Measurements from ENCODE around the gene AGPAT2.

Gene AGPAT2

DNA sequence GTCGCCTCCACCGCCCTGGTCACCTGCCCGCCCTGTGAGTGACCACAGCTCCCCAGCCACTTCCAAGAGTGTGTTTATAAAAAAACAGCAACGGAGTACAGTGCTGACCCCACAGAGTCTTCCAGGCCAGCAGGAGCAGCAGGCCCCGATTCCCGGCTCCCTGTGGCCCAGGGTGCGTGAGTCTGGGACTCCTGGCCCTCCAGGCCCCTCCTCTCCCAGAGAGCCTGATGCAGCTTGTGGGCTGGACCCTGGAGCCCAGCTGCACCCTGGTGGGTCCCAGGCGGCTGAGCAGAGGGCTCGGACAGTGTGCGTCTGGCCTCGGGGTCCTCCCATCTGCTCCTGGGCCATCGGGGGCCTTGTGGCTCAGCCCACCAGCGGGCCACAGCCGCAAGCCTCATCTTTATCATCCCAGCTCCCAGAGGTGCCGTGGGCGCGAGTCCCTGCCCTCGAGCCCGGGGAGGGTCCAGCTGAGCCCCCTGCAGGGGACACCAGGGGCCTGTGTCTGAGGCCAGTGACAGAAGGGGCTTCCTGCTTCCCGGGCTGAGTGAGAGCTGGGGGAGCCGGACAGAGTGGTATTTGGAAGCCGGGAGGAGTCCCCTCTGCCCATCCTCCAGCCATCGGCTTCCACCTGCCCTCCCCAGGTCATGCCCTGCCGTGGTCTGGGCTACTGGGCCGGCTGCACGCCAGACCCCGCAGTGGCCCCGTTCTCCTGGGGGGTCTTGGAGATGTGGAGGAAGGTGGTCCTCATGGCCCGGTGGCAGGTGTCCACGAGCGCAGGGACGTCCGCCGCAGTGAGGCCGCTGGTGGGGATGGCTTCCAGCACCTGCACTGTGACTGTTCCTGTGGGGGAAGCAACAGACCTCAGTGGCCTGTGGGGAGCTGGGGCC, 13.9 kb downstream of the AGPAT2 start:
- no peak for DNase-seq (ENCODE audit: low read depth)

DNA sequence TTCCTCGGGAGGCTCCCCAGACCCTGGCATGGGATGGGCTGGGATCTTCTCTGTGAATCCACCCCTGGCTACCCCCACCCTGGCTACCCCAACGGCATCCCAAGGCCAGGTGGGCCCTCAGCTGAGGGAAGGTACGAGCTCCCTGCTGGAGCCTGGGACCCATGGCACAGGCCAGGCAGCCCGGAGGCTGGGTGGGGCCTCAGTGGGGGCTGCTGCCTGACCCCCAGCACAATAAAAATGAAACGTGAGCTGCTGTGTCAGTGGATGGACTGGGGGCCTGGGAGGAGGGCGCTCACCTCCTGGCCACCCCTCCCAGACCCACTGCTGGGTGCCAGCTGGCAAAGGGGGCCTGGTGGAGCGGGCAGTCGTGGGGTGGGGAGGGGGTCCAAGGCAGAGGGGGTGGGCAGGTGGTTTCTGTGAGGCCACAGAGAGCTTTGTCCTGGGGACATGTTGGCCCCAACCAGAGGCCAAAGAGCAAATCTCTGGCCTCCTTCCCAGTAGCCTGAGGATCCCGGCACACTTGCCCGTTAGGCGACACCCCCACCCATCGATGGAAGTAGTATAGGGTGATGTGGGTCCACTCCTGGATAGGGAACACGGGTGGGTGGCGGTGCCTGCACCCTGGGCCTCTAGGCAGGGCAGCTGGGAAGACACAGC, 14.7 kb downstream of the AGPAT2 start:
- DNase-seq (ENCODE audit: low read depth) = no peak

- no peak for DNase-seq (ENCODE audit: low read depth)
These were observed 15.4 kb downstream of the AGPAT2 start for GRCh38 chr9:136671646-136672430.

DNA sequence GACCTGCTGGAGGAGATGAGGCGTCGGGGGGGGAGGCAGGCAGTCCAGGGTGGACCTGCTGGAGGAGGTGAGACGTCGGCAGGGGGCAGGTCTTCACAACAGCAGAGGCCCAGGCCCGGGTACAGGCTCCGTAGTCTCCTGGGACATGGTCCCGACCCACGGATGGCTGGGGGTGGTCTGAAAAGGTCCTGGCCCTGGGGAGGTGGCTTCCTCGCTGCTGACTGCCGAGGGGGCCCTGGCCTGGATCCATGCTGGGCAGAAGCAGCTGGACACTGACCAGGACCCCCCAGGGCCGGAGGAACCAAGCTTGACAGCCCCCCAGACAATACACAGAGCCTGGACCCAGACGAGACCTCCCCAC, 16.0 kb downstream of the AGPAT2 start:
- no peak for DNase-seq (ENCODE audit: low read depth)

GRCh38 chr9:136670576-136671253, 16.5 kb downstream of the AGPAT2 start:
- no peak for DNase-seq (ENCODE audit: low read depth)

DNA sequence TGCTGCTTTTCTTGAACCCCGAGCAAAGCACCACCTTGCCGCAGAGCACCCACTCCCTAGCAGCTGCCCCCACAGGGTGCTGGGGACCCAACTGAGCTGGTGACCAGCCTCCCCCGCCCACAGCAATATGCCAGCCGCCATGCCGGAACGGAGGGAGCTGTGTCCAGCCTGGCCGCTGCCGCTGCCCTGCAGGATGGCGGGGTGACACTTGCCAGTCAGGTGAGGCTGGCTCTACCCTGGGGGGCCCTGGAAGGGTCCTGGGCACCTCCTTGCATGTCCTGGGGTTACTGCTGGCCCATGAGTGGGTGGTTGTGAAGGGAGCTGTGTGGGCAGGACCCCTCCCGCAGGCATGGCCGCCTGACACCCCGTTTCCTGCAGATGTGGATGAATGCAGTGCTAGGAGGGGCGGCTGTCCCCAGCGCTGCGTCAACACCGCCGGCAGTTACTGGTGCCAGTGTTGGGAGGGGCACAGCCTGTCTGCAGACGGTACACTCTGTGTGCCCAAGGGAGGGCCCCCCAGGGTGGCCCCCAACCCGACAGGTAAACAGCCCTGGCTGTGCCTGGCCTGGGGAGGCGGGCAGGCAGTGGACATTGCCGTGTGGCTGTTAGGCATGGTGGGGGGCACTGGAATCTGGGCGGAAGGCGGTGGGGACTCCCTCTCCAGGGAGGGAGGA, 17.3 kb downstream of the AGPAT2 start:
- no peak for DNase-seq (ENCODE audit: low read depth)

GRCh38 chr9:136668983-136669790, 18.1 kb downstream of the AGPAT2 start:
- DNase-seq (ENCODE audit: low read depth) = no peak

DNA sequence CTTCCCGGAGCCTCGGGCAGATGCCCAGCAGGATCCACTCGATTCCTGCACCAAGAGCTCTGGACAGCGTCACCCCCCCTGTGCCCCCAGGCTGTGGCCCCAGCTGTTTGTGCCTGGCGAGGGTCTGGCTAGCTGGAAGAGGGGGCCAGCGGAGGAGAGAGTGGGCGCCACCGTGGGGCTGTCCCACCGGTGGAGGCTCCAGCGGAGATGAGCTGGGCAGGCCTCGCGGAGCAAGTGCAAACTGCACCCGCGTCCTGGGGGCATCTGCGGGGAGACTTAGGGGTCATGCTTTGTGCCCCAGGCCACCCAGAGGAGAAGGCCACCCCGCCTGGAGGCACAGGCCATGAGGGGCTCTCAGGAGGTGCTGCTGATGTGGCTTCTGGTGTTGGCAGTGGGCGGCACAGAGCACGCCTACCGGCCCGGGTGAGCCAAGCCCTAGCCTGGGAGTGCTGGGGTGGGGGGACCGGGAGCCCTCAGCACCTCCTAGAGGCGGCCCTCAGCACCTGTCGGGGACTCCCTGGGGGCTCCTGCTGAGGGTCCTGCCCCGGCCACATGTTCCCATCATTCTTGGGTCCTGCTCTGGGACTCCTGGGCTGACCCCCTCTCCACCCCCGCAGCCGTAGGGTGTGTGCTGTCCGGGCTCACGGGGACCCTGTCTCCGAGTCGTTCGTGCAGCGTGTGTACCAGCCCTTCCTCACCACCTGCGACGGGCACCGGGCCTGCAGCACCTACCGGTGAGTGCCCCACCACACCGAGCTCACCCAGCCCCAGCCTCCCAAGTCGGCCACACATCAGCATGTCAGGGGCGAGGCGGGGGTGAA, 19.1 kb downstream of the AGPAT2 start:
- DNase-seq (ENCODE audit: low read depth) = no peak

DNA sequence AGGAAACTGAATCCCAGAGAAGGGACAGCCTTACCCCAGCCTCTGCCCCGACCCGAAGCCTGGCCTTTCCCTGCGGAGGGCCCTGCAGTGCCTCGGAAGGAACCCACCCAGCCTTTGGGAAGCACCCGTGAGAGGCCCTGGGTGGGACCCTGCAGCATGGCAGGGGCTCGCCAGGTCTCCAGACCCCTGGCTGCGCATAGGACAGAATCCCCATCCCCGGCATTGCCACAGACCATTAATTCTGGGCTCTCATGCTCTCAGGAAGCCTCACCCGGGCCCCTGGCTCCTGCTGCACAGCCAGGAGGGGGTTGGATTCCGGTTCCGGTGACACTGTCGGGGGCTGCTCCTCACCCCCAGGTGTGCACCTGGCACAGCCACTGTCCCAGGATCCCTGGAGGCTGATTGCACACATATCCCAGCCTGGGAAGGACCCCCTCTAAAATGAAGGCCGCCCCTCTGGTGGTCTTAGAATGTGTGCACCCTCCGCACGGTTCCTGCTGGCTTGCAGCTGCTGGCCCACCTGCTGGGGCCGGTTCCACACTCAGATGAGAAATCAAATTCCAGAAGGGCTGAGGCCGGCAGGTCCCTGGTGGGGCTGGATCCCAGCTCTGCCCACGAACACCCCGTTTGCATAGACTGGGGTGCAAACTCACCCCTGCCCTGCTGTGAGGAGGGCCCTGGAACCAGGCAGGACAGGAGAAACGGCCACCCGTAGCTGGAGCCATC, 19.9 kb downstream of the AGPAT2 start:
- DNase-seq (ENCODE audit: low read depth) = no peak

GRCh38 chr9:136666372-136667213, 20.7 kb downstream of the AGPAT2 start:
- no peak for DNase-seq (ENCODE audit: low read depth)

DNA sequence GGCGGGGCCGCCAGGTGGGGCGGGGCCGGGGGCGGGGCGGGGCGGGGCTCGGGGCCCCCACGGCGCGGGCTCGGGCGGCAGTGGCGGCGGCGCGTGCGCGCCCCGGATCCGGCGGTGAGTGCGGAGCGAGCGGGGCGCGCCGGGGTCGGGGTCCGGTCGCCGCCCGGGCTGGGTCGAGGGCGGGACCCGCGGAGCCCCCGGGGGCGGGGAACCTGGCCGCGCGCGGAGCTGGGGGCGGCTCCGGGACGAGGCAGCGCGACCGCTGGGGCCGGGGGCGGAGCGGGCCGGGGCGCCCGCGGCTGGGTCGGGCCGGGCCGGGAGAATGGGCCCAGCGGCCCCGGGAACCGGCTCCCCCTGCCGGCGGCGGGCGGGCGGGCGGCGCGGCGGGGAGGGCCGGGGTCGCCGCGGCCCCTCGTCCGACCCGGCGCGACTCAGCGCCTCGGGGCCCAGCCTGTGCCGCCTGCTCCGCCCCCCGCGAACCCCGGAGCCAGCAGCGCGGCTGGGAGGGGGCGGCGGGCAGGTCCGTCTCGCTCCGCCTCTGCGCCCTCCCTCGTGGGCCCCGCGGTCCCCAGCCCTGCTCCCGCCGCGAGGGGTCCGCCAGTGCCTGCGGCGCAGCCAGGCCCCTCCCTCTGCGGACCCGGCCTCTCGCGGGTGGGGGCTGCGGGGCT, 21.4 kb downstream of the AGPAT2 start:
- no peak for DNase-seq (ENCODE audit: low read depth)

DNA sequence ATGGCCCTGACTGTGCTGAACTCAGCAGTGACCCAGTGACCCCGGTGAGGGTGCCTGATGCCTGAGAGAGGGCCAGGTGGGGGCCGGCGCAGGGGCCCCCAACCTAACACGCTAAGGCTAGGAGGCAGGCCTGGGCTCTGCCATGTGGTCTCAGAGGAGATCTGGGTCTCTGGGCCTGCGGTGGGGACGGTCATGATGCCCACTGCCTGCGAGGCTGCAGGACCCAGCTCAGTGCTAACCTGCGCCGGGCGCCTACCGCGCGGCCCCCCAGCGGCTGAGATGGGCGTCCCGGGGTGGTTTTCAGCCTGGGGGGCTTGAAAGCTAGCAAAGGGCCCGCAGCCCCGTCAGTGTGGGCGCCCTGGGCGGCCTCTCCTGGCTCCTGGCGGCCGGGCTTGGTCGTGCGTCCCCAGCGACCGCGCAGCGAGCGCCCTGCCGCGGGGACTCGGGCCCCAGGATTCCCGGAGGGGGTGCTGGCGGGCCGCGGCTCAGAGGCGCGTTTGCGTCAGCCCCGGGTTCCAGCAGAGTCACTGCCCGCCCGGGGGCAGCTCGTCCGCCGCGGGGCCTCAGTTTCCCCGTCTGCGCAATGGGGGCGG, 22.1 kb downstream of the AGPAT2 start:
- no peak for DNase-seq (ENCODE audit: low read depth)

- no peak for DNase-seq (ENCODE audit: low read depth)
These were observed 23.0 kb downstream of the AGPAT2 start for GRCh38 chr9:136664000-136664915.

GRCh38 chr9:136662656-136663581, 24.3 kb downstream of the AGPAT2 start, which contains the start of gene EGFL7:
Gene EGFL7 (plus strand): TSS chr9:136662916. CDS start chr9:136668283, 5,367 bp downstream.
- DNase-seq (ENCODE audit: low read depth) = no peak

DNA sequence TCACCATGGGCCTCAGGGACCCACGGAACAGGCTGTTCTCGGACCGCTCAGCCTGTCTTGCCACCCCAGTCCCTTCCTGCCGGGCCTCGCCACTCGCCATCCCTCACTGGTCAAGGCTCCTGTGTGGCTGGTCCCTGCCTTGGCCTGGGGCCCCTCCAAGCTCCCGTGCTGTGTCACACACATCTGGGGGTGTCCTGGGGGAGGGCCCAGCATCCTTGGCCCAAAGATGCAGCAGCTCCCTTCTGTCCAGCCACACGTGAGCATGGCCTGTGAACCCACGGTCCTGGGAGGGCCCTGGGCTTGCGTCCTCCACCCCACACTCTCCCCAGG, 25.0 kb downstream of the AGPAT2 start:
- DNase-seq (ENCODE audit: low read depth) = no peak
